Activated T-cell treated with anti-CD3 and anti-CD28 coated beads, Interleukin-2, amount 50 U/mL, for 72 hours (primary cell): ENCODE results near the gene COG4. TPM values are rescaled to one million over a fixed set of nuclear protein-coding genes. Genes with fewer than 3 reads are reported as not detected.
A peak's percentile ranks its signal among the peaks of the same experiment; 100 is the strongest.

Source experiments
- ATAC-seq, 2 donors: fragments of 150-1000 bp; cut with Tn5 transposase; replicated peaks in 1 of 2; 2 replicates each; pipeline ENCODE4 v1.10.0; 2021; ENCODE audit warnings: moderate library complexity in 2 of 2, mild to moderate bottlenecking in 1 of 2
- DNase-seq, 2 donors: peaks; one replicate each; pipeline ENCODE4 v3.0.0; 2021 to 2022; ENCODE audit warnings: mixed read lengths in 1 of 2
- H3K27ac Mint-ChIP-seq: one replicate; pipeline ENCODE4 v1.8.0; 2022; ENCODE audit warnings: mild to moderate bottlenecking, moderate library complexity, mixed read lengths
- H3K27me3 Mint-ChIP-seq: one replicate; pipeline ENCODE4 v1.8.0; 2022; ENCODE audit warnings: low read depth, mixed read lengths
- H3K36me3 Mint-ChIP-seq, 2 donors: one replicate each; pipeline ENCODE4 v1.8.0; 2022; ENCODE audit warnings: mixed read lengths in 2 of 2, mild to moderate bottlenecking in 1 of 2; ENCODE audit not compliant: insufficient read depth in 2 of 2
- H3K4me1 Mint-ChIP-seq: one replicate; pipeline ENCODE4 v1.8.0; 2022; ENCODE audit warnings: low read depth, mixed read lengths
- H3K4me3 Mint-ChIP-seq, 2 donors: one replicate each; pipeline ENCODE4 v1.8.0; 2022; ENCODE audit warnings: mild to moderate bottlenecking in 2 of 2, mixed read lengths in 2 of 2, moderate library complexity in 2 of 2
- H3K9me3 Mint-ChIP-seq, 2 donors: one replicate each; pipeline ENCODE4 v1.8.0; 2022; ENCODE audit warnings: mixed read lengths in 2 of 2
- total RNA-seq, 2 donors: library from RNA; stranded (reverse); gene quantifications; one replicate each; pipeline ENCODE4 v1.2.3, GENCODE V29; 2022

COG4 gene
- total RNA-seq, 2 donors from 2014 or later: 30.2 to 53.4 TPM

DNA sequence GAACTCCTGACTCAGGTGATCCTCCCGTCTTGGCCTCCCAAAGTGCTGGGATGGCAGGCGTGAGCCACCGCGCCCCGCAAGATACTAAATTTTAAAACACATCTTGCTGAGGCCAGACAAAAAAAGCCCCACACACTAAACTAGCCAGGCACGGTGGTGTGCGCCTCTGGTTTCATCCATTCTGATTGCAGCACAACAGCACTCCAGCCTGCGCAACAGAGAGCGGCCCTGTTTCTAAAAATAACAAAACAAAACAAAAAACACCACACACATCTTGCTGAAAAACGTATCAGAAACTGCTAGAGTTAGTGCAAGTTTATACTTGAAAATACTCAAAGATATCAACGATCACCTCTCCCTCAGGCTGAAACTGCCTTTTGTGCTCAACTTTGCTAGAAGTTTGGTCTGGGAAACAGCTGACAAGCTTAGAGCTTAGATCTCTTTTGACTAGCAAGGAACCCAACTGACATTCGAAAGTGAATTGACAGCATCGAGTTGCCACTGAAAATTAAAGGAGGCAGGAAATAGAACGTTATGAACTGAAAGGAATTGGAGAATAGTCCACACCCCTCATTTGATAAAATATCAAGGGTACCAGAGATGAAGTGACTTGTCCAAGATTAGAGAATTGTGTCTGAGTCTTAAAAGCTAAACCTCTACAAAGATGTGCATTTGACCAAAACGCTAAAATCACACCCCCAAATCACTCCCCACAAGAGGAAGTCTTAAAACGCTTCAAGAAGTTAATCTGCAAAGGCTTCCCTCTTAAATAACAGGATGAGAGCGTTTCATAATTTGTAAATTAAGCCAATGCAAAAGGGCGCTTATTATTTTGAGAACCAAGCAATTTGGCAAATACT lies 908 bp downstream of the COG4 start:
- H3K27ac Mint-ChIP-seq: peak overlapping the region; percentile 100
- no peaks in the 10 kb centered on the region for H3K27me3 Mint-ChIP-seq
- peaks cover 53% of the 10 kb centered on the region for H3K4me1 Mint-ChIP-seq
- H3K36me3 Mint-ChIP-seq: peaks cover 21 to 28% of the 10 kb centered on the region in 2 donors
- H3K4me3 Mint-ChIP-seq: peak overlapping the region; percentile 95 to 98
- DNase-seq (peak in 1 of 2 donors; percentile 9), ATAC-seq (no peak)
- H3K9me3 Mint-ChIP-seq: no peaks in the 10 kb centered on the region

DNA sequence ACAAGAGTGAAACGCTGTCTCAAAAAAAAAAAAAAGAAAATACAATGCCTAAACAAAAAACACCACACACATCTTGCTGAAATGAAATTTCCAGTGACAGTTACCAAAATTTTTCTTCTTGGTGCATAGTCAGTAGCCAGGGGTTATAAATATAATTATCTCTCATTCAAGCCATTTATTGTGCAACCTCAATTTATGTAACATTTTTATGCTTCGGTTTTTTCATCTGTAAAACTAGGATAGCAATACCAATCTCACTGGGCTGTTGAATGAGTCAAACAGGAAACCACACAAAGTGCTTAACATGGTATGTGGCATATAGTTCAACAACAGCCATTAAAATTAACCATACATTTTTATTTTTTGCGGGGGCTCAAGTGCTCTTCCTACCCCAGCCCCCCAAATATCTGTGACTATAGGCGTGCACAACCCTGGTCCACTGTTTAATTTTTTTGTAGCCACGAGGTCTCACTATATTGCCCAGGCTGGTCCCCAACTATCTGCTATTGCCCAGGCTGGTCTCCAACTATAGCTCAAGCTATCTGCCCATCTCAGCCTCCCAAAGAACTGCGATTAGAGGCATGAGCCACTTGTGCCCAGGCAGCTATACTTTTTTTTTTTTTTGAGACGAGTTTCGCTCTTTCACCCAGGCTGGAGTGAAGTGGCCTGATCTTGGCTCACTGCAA lies 2.6 kb downstream of the COG4 start:
- Mint-ChIP-seq H3K27ac (peak overlapping the region; percentile 88), H3K27me3 (no peaks in the 10 kb centered on the region), H3K4me1 (peaks cover 36% of the 10 kb centered on the region), H3K9me3 (no peaks in the 10 kb centered on the region), H3K4me3 (peak overlapping the region; percentile 79 to 98), H3K36me3 (peaks cover 15 to 16% of the 10 kb centered on the region in 2 donors)
- peak in 1 of 2 donors; percentile 18 for DNase-seq
- ATAC-seq: peak; percentile 59 to 64

GRCh38 chr16:70512456-70512855 lies 10.9 kb downstream of the COG4 start:
- no peaks in the 10 kb centered on the region for H3K27me3 Mint-ChIP-seq
- no peak overlapping the region for H3K4me3 Mint-ChIP-seq
- H3K4me1 Mint-ChIP-seq: peaks cover 15% of the 10 kb centered on the region
- no peak for DNase-seq
- no peak for ATAC-seq
- peaks cover 0 to 16% of the 10 kb centered on the region in 2 donors for H3K36me3 Mint-ChIP-seq
- no peaks in the 10 kb centered on the region for H3K9me3 Mint-ChIP-seq
- no peak overlapping the region for H3K27ac Mint-ChIP-seq

GRCh38 chr16:70511833-70512232 lies 11.5 kb downstream of the COG4 start:
- Mint-ChIP-seq H3K36me3 (peaks cover 0 to 16% of the 10 kb centered on the region in 2 donors), H3K9me3 (no peaks in the 10 kb centered on the region), H3K4me3 (no peak overlapping the region)

GRCh38 chr16:70510216-70510615 lies 13.1 kb downstream of the COG4 start:
- Mint-ChIP-seq H3K4me1 (peaks cover 15% of the 10 kb centered on the region), H3K4me3 (no peak overlapping the region), H3K36me3 (peaks cover 0 to 15% of the 10 kb centered on the region in 2 donors), H3K9me3 (no peaks in the 10 kb centered on the region), H3K27me3 (no peaks in the 10 kb centered on the region), H3K27ac (no peak overlapping the region)
- DNase-seq (no peak), ATAC-seq (no peak)

More at GRCh38 chr16:70511833-70512232, 11.5 kb downstream of the COG4 start:
- no peaks in the 10 kb centered on the region for H3K27me3 Mint-ChIP-seq
- H3K4me1 Mint-ChIP-seq: peaks cover 15% of the 10 kb centered on the region
- ATAC-seq (peak in 1 of 2 donors; percentile 53), DNase-seq (no peak)
- H3K27ac Mint-ChIP-seq: no peak overlapping the region

- peaks cover 0 to 11% of the 10 kb centered on the region in 2 donors for H3K36me3 Mint-ChIP-seq
- DNase-seq: no peak
- H3K27ac Mint-ChIP-seq: peak overlapping the region; percentile 78
- ATAC-seq: peak in 1 of 2 donors; percentile 36
- no peak overlapping the region for H3K4me3 Mint-ChIP-seq
- H3K9me3 Mint-ChIP-seq: no peaks in the 10 kb centered on the region
- peaks cover 15% of the 10 kb centered on the region for H3K4me1 Mint-ChIP-seq
- no peaks in the 10 kb centered on the region for H3K27me3 Mint-ChIP-seq
These were observed 14.6 kb downstream of the COG4 start for GRCh38 chr16:70508752-70509151.

- no peak overlapping the region for H3K27ac Mint-ChIP-seq
- peak overlapping the region in 1 of 2 donors; percentile 32 for H3K4me3 Mint-ChIP-seq
- no peaks in the 10 kb centered on the region for H3K27me3 Mint-ChIP-seq
- peak; percentile 86 to 93 for ATAC-seq
- peak; percentile 29 to 35 for DNase-seq
- H3K36me3 Mint-ChIP-seq: peaks cover 0 to 10% of the 10 kb centered on the region in 2 donors
- peaks cover 18% of the 10 kb centered on the region for H3K4me1 Mint-ChIP-seq
- no peaks in the 10 kb centered on the region for H3K9me3 Mint-ChIP-seq
These were observed 26.8 kb downstream of the COG4 start for GRCh38 chr16:70496513-70496912.

DNA sequence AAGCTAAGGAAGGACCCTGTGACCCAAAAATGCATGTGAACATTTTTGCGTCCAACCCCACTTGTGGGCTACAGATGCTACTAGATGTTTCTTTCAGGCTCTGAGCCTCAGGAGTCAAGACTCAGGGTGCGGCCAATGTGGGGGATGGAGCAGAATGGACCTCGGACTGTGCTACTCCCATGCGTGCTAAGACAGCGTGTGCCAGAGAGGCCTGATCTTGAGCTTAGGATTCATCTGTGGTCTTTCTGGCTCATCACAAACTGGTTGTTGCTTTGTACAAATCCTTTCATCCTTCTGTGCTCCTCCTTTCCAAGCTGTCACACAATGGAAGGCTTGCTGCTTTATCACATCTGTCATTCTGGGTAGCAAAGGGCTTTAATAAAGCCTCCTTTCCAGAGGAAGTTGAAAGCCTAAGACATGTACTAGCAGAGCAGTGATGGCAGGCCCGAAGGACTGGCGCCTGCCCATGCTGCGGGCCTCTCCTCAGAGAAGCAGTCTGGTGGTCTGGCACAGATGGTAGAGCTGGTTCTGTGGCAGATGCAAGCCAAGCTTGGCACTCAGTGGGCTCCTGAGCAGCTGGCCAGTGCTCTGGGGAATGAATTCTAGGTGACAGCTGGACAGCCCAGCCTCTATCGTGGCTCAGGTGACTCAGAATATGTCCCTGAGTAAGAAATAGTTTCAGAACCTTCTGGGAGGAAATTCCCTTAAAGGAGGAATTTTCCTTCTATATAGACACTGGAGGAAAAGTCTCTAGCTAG lies 27.8 kb downstream of the COG4 start:
- ATAC-seq (peak in 1 of 2 donors; percentile 7), DNase-seq (no peak)
- no peak overlapping the region for H3K27ac Mint-ChIP-seq
- H3K4me1 Mint-ChIP-seq: peaks cover 18% of the 10 kb centered on the region
- no peaks in the 10 kb centered on the region for H3K27me3 Mint-ChIP-seq
- H3K4me3 Mint-ChIP-seq: no peak overlapping the region
- H3K9me3 Mint-ChIP-seq: no peaks in the 10 kb centered on the region
- peaks cover 0 to 10% of the 10 kb centered on the region in 2 donors for H3K36me3 Mint-ChIP-seq

DNA sequence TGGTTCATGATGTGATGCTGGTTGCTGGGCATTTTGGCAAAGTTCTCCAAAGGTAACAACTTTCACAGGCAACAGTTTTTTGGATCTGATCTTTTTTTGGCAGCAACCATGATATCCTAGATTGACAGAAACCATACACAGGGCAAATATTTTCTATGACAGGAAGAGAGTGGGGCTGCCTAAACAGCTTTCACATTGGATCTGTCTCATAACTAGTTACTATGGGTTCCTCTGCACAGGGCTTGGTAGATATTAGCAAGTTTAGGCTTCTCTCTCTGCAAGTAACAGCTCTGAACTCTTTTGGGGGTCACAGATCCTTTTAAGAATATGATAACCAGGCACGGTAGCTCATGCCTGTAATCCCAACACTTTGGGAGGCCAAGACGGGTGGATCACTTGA lies 28.6 kb downstream of the COG4 start:
- DNase-seq (no peak), ATAC-seq (no peak)
- peaks cover 18% of the 10 kb centered on the region for H3K4me1 Mint-ChIP-seq
- peaks cover 0 to 10% of the 10 kb centered on the region in 2 donors for H3K36me3 Mint-ChIP-seq
- no peaks in the 10 kb centered on the region for H3K9me3 Mint-ChIP-seq
- H3K4me3 Mint-ChIP-seq: peak overlapping the region in 1 of 2 donors; percentile 5
- no peaks in the 10 kb centered on the region for H3K27me3 Mint-ChIP-seq
- H3K27ac Mint-ChIP-seq: no peak overlapping the region

DNA sequence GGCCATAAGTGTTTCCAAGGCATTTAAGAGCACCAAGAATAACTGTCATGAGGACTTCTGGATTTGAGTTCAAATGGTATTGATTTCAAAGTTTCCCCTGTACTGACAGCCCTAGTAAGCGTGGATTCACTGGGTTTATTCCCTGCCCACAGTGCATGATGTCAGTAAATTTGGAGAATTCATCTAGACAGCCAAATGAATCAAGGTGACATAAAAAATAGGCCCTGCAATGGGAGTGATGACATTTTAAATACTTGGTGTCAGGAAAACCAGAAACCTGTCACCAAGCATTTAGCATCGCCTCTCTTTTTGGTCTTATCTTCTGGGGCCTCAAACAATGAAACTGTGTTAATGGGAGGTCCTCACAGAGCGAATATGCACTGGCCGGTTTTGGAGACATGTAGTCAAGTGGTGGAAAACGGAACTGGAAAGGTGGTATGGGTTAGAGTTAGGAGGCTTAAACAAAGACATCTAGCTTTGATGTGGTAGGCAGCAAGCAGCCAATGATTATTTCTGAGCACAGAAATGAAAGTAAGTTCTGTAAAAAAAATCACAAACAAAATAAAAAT lies 29.1 kb downstream of the COG4 start:
- peaks cover 0 to 10% of the 10 kb centered on the region in 2 donors for H3K36me3 Mint-ChIP-seq
- H3K27ac Mint-ChIP-seq: no peak overlapping the region
- peak in 1 of 2 donors; percentile 35 for ATAC-seq

GRCh38 chr16:70493802-70494201 lies 29.6 kb downstream of the COG4 start:
- no peak overlapping the region for H3K4me3 Mint-ChIP-seq
- ATAC-seq: no peak

More for the DNA sequence above, 29.1 kb downstream of the COG4 start:
- DNase-seq: no peak
- Mint-ChIP-seq H3K9me3 (no peaks in the 10 kb centered on the region), H3K27me3 (no peaks in the 10 kb centered on the region), H3K4me3 (peak overlapping the region in 1 of 2 donors; percentile 5), H3K4me1 (peaks cover 18% of the 10 kb centered on the region)

DNA sequence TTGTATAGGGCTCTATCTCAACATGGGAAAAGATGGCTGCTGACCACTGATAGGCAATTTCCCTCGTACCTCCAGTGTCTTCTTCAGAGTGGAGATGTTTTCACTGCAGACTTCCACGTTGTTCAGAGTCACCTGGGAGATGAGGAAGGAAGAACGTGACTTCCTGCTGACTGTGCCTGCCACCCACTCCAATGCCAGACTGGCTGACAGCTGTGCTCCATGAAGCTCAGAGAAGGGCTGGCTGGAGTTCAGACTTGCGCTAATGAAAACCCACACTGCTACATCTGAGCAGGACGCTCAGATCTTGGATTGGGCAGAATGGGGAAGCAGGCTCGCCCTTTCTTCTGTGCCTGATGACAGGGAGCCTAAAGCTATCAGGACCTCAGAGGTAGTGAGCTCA lies 33.1 kb downstream of the COG4 start:
- H3K27me3 Mint-ChIP-seq: no peaks in the 10 kb centered on the region
- H3K4me1 Mint-ChIP-seq: peaks cover 18% of the 10 kb centered on the region
- no peaks in the 10 kb centered on the region for H3K9me3 Mint-ChIP-seq
- no peak overlapping the region for H3K4me3 Mint-ChIP-seq
- ATAC-seq: no peak
- DNase-seq: no peak
- H3K27ac Mint-ChIP-seq: no peak overlapping the region
- peaks cover 0 to 11% of the 10 kb centered on the region in 2 donors for H3K36me3 Mint-ChIP-seq

More at GRCh38 chr16:70493802-70494201, 29.6 kb downstream of the COG4 start:
- no peaks in the 10 kb centered on the region for H3K27me3 Mint-ChIP-seq
- no peak overlapping the region for H3K27ac Mint-ChIP-seq
- no peaks in the 10 kb centered on the region for H3K9me3 Mint-ChIP-seq
- no peak for DNase-seq
- H3K36me3 Mint-ChIP-seq: peaks cover 0 to 10% of the 10 kb centered on the region in 2 donors
- peaks cover 18% of the 10 kb centered on the region for H3K4me1 Mint-ChIP-seq
